ENCODE results near the gene CLIC6. TPM values are rescaled to one million over a fixed set of nuclear protein-coding genes. Genes with fewer than 3 reads are reported as not detected.

The CLIC6 gene
- total RNA-seq, 4 donors from 2014 or later, result 0.66 to 3.5 (median 2.0) TPM

- H3K4me1 ChIP-seq, result peaks cover 0 to 5% (median 0%) of the 10 kb centered on the region in 4 donors
- H3K27ac ChIP-seq, result no peak overlapping the region
- H3K9me3 ChIP-seq, result no peaks in the 10 kb centered on the region
- H3K36me3 ChIP-seq, result no peaks in the 10 kb centered on the region
- no peak for DNase-seq
- no peak overlapping the region for H3K4me3 ChIP-seq
- TF ChIP-seq POLR2A (IDR thresholded peaks at IDR 0.05) (no peak), CTCF (IDR thresholded peaks at IDR 0.05) (no peak)
- H3K27me3 ChIP-seq, result no peaks in the 10 kb centered on the region
Measured at GRCh38 chr21:34695434-34695833, 26.6 kb downstream of the CLIC6 start.

- TF ChIP-seq POLR2A (IDR thresholded peaks at IDR 0.05), result no peak
- TF ChIP-seq CTCF (IDR thresholded peaks at IDR 0.05), result no peak
- Histone ChIP-seq H3K27ac (no peak overlapping the region), H3K36me3 (no peaks in the 10 kb centered on the region), H3K27me3 (no peaks in the 10 kb centered on the region), H3K9me3 (no peaks in the 10 kb centered on the region), H3K4me3 (no peak overlapping the region), H3K4me1 (peaks cover 0 to 5% (median 0%) of the 10 kb centered on the region in 4 donors)
- DNase-seq, result no peak
Measured at GRCh38 chr21:34696121-34696520, 27.3 kb downstream of the CLIC6 start.

DNA sequence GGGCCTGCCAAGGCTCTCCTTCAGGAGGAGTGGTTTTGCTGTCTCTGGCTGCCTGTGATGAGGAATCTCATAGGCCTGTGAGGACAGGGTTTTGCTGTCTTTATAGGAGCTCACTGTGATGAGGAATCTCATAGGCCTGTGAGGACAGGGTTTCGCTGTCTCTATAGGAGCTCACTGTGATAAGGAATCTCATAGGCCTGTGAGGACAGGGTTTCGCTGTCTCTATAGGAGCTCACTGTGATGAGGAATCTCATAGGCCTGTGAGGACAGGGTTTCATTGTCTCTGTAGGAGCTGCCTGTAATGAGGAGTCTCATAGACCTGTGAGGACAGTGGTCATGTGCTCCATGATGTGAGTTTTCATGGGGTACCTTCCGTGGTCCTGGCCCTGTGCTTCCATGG lies 29.0 kb downstream of the CLIC6 start:
- Histone ChIP-seq H3K4me1 (no peaks in the 10 kb centered on the region), H3K27ac (no peak overlapping the region), H3K9me3 (no peaks in the 10 kb centered on the region), H3K4me3 (no peak overlapping the region), H3K27me3 (no peaks in the 10 kb centered on the region), H3K36me3 (no peaks in the 10 kb centered on the region)
- DNase-seq, result no peak
- TF ChIP-seq CTCF (IDR thresholded peaks at IDR 0.05), result no peak
- TF ChIP-seq POLR2A (IDR thresholded peaks at IDR 0.05), result no peak

GRCh38 chr21:34698270-34699015 lies 29.6 kb downstream of the CLIC6 start:
- Histone ChIP-seq H3K27me3 (no peaks in the 10 kb centered on the region), H3K27ac (no peak overlapping the region), H3K9me3 (no peaks in the 10 kb centered on the region), H3K4me1 (no peaks in the 10 kb centered on the region), H3K4me3 (no peak overlapping the region), H3K36me3 (no peaks in the 10 kb centered on the region)
- no peak for DNase-seq
- TF ChIP-seq CTCF (IDR thresholded peaks at IDR 0.05) (no peak), POLR2A (IDR thresholded peaks at IDR 0.05) (no peak)

GRCh38 chr21:34700605-34701004 lies 31.8 kb downstream of the CLIC6 start:
- H3K9me3 ChIP-seq, result no peaks in the 10 kb centered on the region
- no peaks in the 10 kb centered on the region for H3K36me3 ChIP-seq
- H3K4me1 ChIP-seq, result no peaks in the 10 kb centered on the region
- no peaks in the 10 kb centered on the region for H3K27me3 ChIP-seq
- DNase-seq, result no peak
- H3K4me3 ChIP-seq, result no peak overlapping the region
- TF ChIP-seq POLR2A (IDR thresholded peaks at IDR 0.05) (no peak), CTCF (IDR thresholded peaks at IDR 0.05) (no peak)
- H3K27ac ChIP-seq, result no peak overlapping the region
